ENCODE results near the gene A3GALT2.

The A3GALT2 gene

GRCh38 chr1:33332357-33332789 lies 11.5 kb upstream of the A3GALT2 start:
- no peak for DNase-seq (ENCODE audit: low read depth in 2 of 2)

GRCh38 chr1:33331444-33332356 lies 10.8 kb upstream of the A3GALT2 start:
- no peak for DNase-seq (ENCODE audit: low read depth in 2 of 2)

DNA sequence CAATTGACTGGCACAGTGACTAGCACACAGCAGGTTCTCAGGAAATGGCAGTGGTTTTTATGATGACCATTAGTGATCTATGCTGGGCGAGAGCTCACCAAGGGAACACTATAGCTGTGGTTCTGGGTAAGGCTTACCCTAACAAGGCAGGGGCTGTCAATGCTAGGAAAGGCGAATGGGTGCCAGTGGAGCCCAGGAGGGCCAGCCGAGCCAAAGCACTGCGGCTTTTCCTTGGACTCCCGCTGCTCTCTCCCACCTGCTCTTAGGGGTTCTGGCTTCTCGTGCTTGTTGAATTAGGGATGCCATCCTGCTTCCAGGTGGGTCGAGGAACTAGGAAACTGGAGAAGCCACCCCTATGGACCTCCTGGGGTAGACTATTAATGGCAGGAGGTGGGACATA lies 10.0 kb upstream of the A3GALT2 start:
- DNase-seq (ENCODE audit: low read depth in 2 of 2): no peak

DNA sequence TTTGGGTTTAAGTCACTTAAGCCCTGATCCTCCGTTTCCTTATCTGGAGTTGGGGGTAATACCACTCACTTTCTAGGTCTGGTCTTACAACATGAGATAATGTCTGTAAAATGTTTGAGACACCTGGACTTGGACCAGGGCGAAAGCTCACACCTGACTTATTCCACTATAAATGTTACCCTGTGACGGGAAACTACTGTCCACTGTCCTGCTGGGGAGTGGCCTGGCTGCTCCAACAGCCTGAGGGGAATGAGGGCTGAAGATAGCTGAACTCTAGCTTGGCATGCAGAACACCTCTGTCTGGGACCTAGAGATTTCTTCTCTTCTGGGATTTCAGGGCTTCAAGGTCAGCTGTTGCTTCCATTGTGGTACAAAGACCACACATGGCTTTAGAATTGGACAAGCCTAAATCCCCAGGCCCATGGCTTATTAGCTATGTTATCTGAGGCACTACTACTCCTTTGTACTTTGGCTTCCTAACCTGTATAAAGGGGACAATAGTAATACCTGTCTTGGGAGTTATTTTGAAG lies 9.5 kb upstream of the A3GALT2 start:
- no peak for DNase-seq (ENCODE audit: low read depth in 2 of 2)

DNA sequence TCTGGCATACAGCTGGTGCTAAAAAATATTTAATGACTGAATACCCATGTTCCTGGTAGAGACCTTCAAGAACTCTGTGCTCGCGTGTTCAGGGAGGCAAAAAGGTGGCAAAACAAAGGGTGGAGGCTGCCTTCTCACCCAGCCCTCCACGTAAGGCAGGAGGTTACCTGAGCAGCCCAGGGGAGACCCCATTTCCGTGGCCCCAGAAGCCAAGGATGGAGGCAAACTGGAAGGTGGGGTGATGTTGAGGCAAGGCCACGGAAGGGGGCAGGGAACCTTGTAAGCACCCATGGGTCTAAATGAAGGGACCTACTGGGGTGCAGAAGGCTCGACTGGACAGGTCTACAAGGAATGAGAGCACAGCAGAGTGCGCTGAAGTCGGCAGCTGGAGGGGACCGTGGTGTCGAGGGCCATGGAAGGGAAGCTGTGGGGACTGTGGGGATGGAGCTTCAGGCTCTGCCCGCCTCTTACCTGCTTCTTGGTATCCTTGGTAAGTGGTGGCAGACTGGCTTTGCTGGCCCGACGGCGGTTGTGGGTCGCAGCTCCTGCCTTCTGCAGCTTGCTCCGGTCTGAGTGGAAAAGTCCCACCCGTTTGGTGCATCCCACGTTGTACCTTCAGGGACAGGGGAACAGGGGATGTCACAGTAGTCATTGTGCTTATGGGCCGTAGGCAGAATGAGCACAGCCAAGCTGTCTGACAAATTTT lies 8.9 kb upstream of the A3GALT2 start:
- DNase-seq (ENCODE audit: low read depth in 2 of 2): no peak

DNA sequence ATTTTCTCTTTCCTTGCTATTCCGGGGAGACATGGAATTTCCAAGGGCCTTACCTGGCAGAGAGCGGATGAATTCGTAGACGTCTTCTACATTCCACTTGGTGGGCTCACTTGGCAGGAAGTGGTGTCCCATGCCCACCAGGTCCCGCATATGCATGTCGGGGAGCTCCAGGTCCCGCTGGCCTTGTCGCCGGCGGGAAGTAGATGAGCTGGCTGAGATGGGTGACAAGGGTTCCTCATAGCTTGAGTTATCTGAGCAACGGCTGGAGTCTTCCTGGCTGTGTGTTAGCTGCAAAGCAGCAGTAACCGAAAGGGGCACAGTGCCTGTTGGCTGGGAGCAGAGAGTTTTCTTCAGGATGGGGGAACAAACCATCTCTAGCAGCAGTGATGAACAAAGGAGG lies 7.9 kb upstream of the A3GALT2 start:
- DNase-seq (ENCODE audit: low read depth in 2 of 2): no peak

GRCh38 chr1:33327587-33328325 lies 6.9 kb upstream of the A3GALT2 start:
- no peak for DNase-seq (ENCODE audit: low read depth in 2 of 2)

GRCh38 chr1:33326785-33327184 lies 5.9 kb upstream of the A3GALT2 start:
- no peak for DNase-seq (ENCODE audit: low read depth in 2 of 2)

DNA sequence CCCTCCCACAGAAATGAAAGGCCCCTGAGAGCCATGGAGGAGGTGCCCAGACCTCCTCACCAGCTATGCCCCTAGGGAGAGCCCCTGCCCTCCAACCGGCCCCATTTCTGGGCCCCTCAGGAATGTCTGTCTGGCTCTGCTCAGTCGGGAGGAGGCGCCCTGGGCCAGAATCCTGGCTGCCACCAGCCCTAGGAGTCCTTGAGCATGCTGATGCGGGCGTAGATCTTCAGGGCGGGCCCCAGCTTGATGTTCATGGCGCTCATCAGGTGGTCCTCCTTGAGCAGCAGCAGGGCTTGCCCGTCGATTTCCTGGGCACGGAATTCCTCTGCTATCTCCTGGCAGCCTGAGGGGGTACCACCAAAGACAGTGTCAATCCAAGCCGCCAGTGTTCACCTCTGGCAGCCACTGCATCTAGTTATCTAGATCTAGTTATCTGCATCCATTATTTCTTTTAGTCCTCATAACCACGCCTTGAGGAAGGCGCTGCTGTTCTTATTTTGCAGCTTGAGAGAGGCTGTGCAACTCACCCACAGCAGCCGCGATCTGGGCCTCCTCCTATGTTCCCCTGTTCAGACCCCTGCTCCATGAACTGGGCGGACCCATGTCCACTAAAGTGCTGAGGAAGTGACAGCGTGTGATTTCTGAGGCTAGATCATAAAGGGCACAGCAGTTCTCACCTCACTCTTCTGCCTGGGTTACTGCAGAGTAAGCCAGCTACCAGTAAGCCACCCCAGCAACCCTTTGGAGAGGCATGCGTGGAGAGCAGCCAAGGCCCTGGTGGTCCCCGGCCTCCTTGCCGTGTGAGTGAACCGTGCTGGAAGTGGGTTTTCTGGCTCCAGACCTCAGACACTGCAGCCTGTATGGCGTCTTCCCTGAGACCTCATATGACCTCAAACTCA lies 4.0 kb upstream of the A3GALT2 start:
- no peak for DNase-seq (ENCODE audit: low read depth in 2 of 2)

- DNase-seq (ENCODE audit: low read depth in 2 of 2): no peak
Measured at GRCh38 chr1:33323663-33324477, 3.0 kb upstream of the A3GALT2 start.

- DNase-seq (ENCODE audit: low read depth in 2 of 2): no peak
Measured at GRCh38 chr1:33322870-33323585, 2.1 kb upstream of the A3GALT2 start.

DNA sequence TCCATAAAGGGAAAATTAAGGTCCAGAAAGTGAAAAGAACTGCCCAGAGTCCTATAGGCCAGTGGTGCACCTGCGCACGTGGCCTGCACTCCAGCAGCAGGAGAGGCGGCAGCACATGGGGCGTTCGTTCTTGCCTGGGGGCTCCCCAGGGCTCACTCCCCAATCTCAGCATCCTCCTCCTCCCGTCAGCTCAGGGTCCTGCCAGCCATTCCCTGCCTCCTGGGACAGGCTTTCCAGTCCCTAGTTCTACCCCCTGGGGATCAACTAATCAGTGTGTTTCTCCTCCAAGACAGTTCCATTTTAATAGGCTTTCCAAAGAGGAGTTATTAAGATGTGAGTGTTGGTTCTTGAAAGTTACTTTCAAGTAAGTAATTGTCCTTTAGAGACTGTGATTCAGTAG lies 1.2 kb upstream of the A3GALT2 start:
- DNase-seq (ENCODE audit: low read depth in 2 of 2): no peak

GRCh38 chr1:33321178-33321577 lies 280 bp upstream of the A3GALT2 start:
- no peak for DNase-seq (ENCODE audit: low read depth in 2 of 2)

DNA sequence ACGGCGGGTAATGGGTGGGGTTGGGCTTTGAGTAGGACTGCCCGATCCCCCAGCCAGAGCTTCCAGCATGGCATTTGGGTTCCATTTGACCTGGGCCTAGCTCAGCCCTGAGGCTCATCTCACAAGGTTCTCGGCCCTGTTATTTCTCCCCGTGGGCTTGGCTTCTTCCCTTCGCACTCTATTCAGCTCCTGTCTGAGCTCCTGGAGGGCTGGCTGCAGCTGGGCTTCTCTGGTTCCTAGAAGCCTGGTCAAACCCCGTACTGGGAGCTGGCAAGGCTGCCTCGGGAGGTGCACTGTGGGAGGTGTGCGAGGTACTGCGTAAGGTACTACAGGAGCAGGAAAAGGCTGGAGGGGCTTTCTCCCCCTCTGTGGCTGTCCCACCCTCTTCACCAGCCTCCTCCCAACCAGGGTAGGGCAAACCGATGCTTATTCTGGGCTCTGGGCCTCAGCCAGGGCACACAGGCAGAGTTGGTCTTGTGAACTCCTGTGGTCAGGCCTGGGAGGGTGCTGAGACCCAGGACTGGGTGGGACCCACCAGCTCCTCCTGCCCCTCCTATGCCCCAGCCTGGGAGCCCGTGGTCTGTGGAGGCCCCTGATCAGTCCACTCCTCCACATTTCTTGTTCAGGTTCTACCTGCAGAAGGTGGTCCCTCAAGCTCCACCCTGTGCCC lies 814 bp downstream of the A3GALT2 start:
- no peak for DNase-seq (ENCODE audit: low read depth in 2 of 2)

- DNase-seq (ENCODE audit: low read depth in 2 of 2): no peak
Measured at GRCh38 chr1:33319186-33319948, 1.5 kb downstream of the A3GALT2 start.

DNA sequence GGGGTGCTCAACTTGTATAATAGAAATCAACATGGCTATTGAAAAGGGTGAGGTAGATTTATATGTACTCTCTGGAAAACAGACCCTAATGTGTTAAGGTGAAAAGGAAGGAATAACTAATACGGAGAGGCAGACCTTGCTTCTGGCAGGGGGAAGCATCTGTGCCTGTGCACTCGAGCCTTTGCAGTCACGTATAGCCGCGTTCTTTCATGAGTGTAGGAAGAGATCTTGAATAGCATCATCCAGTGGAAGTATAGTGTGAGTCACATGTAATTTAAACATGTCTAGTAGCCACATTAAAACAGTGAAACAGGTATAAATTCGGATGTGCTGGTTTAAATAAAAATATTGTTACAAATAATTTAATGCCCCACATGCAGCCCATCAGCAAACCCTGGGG lies 3.0 kb downstream of the A3GALT2 start:
- no peak for DNase-seq (ENCODE audit: low read depth in 2 of 2)

- no peak for DNase-seq (ENCODE audit: low read depth in 2 of 2)
Measured at GRCh38 chr1:33317354-33317753, 3.5 kb downstream of the A3GALT2 start.

DNA sequence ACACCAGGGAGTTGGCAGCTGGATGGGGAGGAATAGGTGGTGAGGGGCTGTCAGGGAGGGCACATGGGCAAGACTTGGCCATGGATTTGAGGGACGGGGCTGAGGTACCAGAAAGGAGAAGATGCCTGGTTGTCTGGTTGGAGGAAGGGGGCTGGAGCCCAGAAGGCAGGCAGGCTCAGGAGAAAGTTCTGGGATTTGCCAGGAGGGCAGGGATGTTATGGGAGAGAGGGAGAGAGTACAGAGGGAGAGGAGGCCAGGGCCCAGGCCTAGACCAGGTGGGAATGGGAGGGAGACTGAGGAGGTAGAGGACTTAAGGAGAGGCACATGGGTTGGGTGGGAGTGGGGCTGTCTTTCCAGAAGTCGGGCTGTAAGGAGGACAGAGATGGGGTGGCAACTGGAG lies 4.3 kb downstream of the A3GALT2 start:
- no peak for DNase-seq (ENCODE audit: low read depth in 2 of 2)
